ENCODE data around the gene RASSF8.

DNA sequence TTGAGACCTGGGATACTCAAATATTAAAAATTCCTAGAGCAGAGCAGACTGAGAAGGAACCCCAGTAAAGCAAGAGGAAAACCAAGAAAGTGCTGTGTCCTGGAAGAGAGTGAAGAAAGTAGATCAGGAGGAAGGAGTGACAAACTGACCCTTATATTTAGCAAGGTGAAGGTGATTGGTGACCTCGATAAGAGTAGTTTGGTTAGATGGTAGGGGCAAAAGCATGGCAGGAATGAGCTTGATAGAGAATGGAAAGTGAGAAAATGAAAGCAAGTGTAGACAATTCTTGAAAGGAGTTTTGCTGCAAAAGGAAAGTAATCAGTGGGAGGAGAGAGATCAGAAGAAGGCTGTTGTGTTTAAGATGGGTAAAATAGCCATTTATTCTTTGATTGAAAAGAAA lies 51.1 kb downstream of the RASSF8 start:
- TF ChIP-seq EP300 (IDR thresholded peaks at IDR 0.05; ENCODE audit: borderline replicate concordance) (no peak), TAF1 (IDR thresholded peaks at IDR 0.05; ENCODE audit: low read depth) (no peak), TCF12 (IDR thresholded peaks at IDR 0.05; ENCODE audit: low read depth) (no peak)

Data from Ishikawa (cell line).